ENCODE data around the gene SHH.

DNA sequence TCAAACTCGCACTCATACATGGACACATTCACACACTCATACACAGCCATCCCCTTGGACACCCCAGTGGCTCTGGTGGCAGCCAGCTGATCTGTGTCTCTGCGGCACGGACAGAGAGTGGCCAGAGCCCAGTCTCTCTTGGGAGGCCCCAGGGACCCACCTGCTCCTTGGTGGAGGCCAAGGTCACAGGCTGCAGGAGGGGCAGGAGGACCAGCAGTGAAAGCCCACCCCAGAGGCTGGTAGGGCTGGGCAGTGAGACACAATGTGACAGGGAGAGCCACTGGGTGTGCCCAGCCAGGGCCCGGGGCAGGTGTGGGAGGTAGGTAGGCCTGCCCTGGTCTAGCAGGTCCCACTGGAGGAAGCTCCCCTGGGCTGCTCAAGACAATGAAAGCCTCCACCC lies 18.5 kb downstream of the SHH start:
- no peak for TF ChIP-seq RAD21 (conservative IDR thresholded peaks at IDR 0.05)
- TF ChIP-seq, protein P1, sequence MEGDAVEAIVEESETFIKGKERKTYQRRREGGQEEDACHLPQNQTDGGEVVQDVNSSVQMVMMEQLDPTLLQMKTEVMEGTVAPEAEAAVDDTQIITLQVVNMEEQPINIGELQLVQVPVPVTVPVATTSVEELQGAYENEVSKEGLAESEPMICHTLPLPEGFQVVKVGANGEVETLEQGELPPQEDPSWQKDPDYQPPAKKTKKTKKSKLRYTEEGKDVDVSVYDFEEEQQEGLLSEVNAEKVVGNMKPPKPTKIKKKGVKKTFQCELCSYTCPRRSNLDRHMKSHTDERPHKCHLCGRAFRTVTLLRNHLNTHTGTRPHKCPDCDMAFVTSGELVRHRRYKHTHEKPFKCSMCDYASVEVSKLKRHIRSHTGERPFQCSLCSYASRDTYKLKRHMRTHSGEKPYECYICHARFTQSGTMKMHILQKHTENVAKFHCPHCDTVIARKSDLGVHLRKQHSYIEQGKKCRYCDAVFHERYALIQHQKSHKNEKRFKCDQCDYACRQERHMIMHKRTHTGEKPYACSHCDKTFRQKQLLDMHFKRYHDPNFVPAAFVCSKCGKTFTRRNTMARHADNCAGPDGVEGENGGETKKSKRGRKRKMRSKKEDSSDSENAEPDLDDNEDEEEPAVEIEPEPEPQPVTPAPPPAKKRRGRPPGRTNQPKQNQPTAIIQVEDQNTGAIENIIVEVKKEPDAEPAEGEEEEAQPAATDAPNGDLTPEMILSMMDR (IDR thresholded peaks at IDR 0.05; ENCODE audit: poor library complexity, severe bottlenecking), result no peak
